ENCODE results near the gene MRPL2.

The MRPL2 gene

GRCh38 chr6:43081043-43081442, 21.8 kb upstream of the MRPL2 start (continued):
- TF ChIP-seq, protein P1, sequence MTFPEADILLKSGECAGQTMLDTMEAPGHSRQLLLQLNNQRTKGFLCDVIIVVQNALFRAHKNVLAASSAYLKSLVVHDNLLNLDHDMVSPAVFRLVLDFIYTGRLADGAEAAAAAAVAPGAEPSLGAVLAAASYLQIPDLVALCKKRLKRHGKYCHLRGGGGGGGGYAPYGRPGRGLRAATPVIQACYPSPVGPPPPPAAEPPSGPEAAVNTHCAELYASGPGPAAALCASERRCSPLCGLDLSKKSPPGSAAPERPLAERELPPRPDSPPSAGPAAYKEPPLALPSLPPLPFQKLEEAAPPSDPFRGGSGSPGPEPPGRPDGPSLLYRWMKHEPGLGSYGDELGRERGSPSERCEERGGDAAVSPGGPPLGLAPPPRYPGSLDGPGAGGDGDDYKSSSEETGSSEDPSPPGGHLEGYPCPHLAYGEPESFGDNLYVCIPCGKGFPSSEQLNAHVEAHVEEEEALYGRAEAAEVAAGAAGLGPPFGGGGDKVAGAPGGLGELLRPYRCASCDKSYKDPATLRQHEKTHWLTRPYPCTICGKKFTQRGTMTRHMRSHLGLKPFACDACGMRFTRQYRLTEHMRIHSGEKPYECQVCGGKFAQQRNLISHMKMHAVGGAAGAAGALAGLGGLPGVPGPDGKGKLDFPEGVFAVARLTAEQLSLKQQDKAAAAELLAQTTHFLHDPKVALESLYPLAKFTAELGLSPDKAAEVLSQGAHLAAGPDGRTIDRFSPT (tag by site-specific recombination; IDR thresholded peaks at IDR 0.05) = no peak
- no peak for TF ChIP-seq ZNF423 (tag by site-specific recombination; IDR thresholded peaks at IDR 0.05)
- TF ChIP-seq ZBTB7A (tag by site-specific recombination; IDR thresholded peaks at IDR 0.05; ENCODE audit: low read depth) = no peak
- no peak for TF ChIP-seq ZNF571 (tag by site-specific recombination; IDR thresholded peaks at IDR 0.05)
- TF ChIP-seq EGR2 (tag by site-specific recombination; IDR thresholded peaks at IDR 0.05; ENCODE audit: low read depth) = no peak
- no peak for TF ChIP-seq SCRT2 (tag by site-specific recombination; IDR thresholded peaks at IDR 0.05)

- Histone ChIP-seq H3K36me3 (ENCODE audit: control insufficient read depth in 2 of 2, insufficient read depth in 1 of 2, low read length in 2 of 2) (peaks cover 0 to 10% of the 10 kb centered on the region in 2 experiments; a peak in 1 of 3 replicates), H3K27ac (ENCODE audit: extremely low read depth, low read depth, low read length) (no peak overlapping the region), H3K4me3 (ENCODE audit: low read depth, low read length) (no peak overlapping the region), H3K4me1 (ENCODE audit: control insufficient read depth, insufficient read depth, low read length) (peaks cover 14% of the 10 kb centered on the region), H3K9me3 (ENCODE audit: control insufficient read depth, insufficient read depth, low read depth, low read length) (no peaks in the 10 kb centered on the region)
- peak; percentile 54; the same call in 1 of the 2 replicates for TF ChIP-seq PRDM10 (tag by site-specific recombination; IDR thresholded peaks at IDR 0.05)
- TF ChIP-seq SP2 (tag by site-specific recombination; IDR thresholded peaks at IDR 0.05) = no peak
- TF ChIP-seq ZNF785 (tag by site-specific recombination; IDR thresholded peaks at IDR 0.05) = no peak
- CTCF ChIA-PET = interaction anchor here (0.7 to 1.3 kb wide), 3 partner anchors 9 to 723 kb away, joined by 3 to 7 read pairs (median 3); no protein-coding TSS in a partner anchor
- POLR2A ChIA-PET = interaction anchor here (0.6 to 1.5 kb wide), 2 partner anchors 9 to 21 kb away, joined by 4 to 5 read pairs; no protein-coding TSS in a partner anchor
These were observed 19.5 kb upstream of the MRPL2 start for GRCh38 chr6:43078691-43079090.

DNA sequence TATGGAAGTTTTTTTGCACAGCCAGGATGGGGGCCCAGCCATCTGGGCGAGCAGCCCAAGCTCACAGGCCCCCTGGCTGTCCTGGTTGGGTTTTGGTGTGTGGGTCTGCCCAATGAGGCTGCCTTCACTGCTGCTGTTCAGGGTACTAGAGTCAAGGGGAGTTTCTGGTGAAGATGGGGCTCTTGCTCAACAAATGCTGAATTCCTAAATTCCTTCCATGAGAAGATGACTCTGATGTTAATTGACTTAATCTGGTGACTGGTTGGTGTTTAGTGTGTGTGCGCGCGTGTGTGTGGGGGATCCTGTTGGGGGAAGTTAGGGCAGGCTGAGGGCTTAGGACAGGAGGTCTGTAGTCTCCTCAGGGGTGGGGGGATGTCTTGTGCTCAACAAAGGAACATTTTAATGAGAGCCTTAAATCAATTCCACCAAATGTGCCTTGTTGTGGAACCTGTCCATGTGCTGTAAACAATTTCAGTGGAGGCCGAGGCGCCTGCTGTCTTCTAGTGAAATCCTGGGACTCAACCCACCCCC, 18.8 kb upstream of the MRPL2 start:
- ChIA-PET POLR2A (interaction anchor here (1.2 to 2.5 kb wide), 3 partner anchors 9 to 149 kb away, joined by 3 to 31 read pairs (median 5); partner anchors contain the start of genes CNPY3, KLC4 and MRPL2), CTCF (interaction anchor here (0.9 to 7.6 kb wide), 5 partner anchors 17 to 65 kb away, joined by 3 to 83 read pairs (median 7); no protein-coding TSS in a partner anchor)
- H3K4me3 ChIP-seq (ENCODE audit: low read depth, low read length) = no peak overlapping the region
- peaks cover 14% of the 10 kb centered on the region for H3K4me1 ChIP-seq (ENCODE audit: control insufficient read depth, insufficient read depth, low read length)
- H3K27ac ChIP-seq (ENCODE audit: extremely low read depth, low read depth, low read length) = no peak overlapping the region
- H3K36me3 ChIP-seq (ENCODE audit: control insufficient read depth in 2 of 2, insufficient read depth in 1 of 2, low read length in 2 of 2) = peaks cover 0 to 14% of the 10 kb centered on the region in 2 experiments; a peak in 1 of 3 replicates
- no peaks in the 10 kb centered on the region for H3K9me3 ChIP-seq (ENCODE audit: control insufficient read depth, insufficient read depth, low read depth, low read length)
- TF ChIP-seq ZNF354C (tag by site-specific recombination; IDR thresholded peaks at IDR 0.05; ENCODE audit: borderline replicate concordance, low read depth) (no peak), ZEB2 (tag by site-specific recombination; IDR thresholded peaks at IDR 0.05) (no peak), ZNF324 (tag by site-specific recombination; IDR thresholded peaks at IDR 0.05) (no peak), ZNF138 (tag by site-specific recombination; IDR thresholded peaks at IDR 0.05; ENCODE audit: borderline replicate concordance) (no peak), ZNF174 (tag by site-specific recombination; IDR thresholded peaks at IDR 0.05) (no peak), ZNF629 (tag by site-specific recombination; IDR thresholded peaks at IDR 0.05) (no peak)
- TF ChIP-seq, protein P2, sequence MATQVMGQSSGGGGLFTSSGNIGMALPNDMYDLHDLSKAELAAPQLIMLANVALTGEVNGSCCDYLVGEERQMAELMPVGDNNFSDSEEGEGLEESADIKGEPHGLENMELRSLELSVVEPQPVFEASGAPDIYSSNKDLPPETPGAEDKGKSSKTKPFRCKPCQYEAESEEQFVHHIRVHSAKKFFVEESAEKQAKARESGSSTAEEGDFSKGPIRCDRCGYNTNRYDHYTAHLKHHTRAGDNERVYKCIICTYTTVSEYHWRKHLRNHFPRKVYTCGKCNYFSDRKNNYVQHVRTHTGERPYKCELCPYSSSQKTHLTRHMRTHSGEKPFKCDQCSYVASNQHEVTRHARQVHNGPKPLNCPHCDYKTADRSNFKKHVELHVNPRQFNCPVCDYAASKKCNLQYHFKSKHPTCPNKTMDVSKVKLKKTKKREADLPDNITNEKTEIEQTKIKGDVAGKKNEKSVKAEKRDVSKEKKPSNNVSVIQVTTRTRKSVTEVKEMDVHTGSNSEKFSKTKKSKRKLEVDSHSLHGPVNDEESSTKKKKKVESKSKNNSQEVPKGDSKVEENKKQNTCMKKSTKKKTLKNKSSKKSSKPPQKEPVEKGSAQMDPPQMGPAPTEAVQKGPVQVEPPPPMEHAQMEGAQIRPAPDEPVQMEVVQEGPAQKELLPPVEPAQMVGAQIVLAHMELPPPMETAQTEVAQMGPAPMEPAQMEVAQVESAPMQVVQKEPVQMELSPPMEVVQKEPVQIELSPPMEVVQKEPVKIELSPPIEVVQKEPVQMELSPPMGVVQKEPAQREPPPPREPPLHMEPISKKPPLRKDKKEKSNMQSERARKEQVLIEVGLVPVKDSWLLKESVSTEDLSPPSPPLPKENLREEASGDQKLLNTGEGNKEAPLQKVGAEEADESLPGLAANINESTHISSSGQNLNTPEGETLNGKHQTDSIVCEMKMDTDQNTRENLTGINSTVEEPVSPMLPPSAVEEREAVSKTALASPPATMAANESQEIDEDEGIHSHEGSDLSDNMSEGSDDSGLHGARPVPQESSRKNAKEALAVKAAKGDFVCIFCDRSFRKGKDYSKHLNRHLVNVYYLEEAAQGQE (tag by site-specific recombination; IDR thresholded peaks at IDR 0.05) = peak; percentile 39; the same call in 1 of the 2 replicates
- TF ChIP-seq, protein P3, sequence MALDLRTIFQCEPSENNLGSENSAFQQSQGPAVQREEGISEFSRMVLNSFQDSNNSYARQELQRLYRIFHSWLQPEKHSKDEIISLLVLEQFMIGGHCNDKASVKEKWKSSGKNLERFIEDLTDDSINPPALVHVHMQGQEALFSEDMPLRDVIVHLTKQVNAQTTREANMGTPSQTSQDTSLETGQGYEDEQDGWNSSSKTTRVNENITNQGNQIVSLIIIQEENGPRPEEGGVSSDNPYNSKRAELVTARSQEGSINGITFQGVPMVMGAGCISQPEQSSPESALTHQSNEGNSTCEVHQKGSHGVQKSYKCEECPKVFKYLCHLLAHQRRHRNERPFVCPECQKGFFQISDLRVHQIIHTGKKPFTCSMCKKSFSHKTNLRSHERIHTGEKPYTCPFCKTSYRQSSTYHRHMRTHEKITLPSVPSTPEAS (tag by site-specific recombination; IDR thresholded peaks at IDR 0.05) = peak; percentile 67
- TF ChIP-seq, protein P4, sequence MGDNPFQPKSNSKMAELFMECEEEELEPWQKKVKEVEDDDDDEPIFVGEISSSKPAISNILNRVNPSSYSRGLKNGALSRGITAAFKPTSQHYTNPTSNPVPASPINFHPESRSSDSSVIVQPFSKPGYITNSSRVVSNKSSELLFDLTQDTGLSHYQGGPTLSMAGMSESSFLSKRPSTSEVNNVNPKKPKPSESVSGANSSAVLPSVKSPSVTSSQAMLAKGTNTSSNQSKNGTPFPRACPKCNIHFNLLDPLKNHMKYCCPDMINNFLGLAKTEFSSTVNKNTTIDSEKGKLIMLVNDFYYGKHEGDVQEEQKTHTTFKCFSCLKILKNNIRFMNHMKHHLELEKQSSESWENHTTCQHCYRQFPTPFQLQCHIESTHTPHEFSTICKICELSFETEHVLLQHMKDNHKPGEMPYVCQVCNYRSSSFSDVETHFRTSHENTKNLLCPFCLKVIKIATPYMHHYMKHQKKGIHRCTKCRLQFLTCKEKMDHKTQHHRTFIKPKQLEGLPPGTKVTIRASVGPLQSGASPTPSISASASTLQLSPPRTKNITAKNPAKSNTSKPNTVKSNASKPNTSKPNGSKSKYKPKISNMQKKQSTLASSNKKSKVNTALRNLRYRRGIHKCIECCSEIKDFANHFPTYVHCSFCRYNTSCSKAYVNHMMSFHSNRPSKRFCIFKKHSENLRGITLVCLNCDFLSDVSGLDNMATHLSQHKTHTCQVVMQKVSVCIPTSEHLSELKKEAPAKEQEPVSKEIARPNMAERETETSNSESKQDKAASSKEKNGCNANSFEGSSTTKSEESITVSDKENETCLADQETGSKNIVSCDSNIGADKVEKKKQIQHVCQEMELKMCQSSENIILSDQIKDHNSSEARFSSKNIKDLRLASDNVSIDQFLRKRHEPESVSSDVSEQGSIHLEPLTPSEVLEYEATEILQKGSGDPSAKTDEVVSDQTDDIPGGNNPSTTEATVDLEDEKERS (tag by site-specific recombination; IDR thresholded peaks at IDR 0.05) = no peak

All from HEK293 (cell line).